ENCODE measurements around the gene GMPPA.

Gene GMPPA

DNA sequence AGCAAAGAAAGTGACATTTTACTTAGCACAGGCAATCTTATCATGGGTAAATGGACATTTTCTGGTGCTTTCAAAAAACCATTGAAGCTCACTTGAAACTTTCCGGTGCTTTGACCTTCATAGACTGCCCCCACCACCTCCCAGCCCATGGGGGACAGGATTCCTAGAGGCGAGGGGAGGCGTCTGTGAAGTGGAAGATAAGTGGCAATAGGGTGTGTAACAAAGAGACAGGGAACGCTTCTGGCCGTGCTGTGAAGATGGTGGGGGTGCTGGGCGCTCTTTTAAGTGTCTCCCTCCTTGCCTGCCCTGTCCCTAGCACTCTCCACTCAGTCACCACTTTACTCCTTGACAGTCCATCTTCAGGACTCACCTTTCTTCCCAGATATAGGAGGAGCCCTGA, 23.4 kb upstream of the GMPPA start:
- no peak overlapping the region for H3K27ac ChIP-seq
- no peak overlapping the region for H2AFZ ChIP-seq
- no peaks in the 10 kb centered on the region for H3K36me3 ChIP-seq (ENCODE audit: control insufficient read depth, insufficient read depth, low read length)
- no peak overlapping the region for H3K4me3 ChIP-seq (ENCODE audit: low read depth, low read length)
- no peak overlapping the region for H3K4me2 ChIP-seq (ENCODE audit: low read length)
- no peaks in the 10 kb centered on the region for H3K4me1 ChIP-seq
- no peak overlapping the region for H3K9ac ChIP-seq
- TF ChIP-seq, protein P1, sequence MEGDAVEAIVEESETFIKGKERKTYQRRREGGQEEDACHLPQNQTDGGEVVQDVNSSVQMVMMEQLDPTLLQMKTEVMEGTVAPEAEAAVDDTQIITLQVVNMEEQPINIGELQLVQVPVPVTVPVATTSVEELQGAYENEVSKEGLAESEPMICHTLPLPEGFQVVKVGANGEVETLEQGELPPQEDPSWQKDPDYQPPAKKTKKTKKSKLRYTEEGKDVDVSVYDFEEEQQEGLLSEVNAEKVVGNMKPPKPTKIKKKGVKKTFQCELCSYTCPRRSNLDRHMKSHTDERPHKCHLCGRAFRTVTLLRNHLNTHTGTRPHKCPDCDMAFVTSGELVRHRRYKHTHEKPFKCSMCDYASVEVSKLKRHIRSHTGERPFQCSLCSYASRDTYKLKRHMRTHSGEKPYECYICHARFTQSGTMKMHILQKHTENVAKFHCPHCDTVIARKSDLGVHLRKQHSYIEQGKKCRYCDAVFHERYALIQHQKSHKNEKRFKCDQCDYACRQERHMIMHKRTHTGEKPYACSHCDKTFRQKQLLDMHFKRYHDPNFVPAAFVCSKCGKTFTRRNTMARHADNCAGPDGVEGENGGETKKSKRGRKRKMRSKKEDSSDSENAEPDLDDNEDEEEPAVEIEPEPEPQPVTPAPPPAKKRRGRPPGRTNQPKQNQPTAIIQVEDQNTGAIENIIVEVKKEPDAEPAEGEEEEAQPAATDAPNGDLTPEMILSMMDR (IDR thresholded peaks at IDR 0.05) = no peak
- H3K27me3 ChIP-seq (ENCODE audit: control insufficient read depth, insufficient read depth, low read length) = no peaks in the 10 kb centered on the region
- no peaks in the 10 kb centered on the region for H3K79me2 ChIP-seq
- H3K9me3 ChIP-seq (ENCODE audit: control insufficient read depth, low read length) = no peaks in the 10 kb centered on the region

- H3K27me3 ChIP-seq (ENCODE audit: control insufficient read depth, insufficient read depth, low read length) = no peaks in the 10 kb centered on the region
- no peaks in the 10 kb centered on the region for H3K79me2 ChIP-seq
- H3K4me1 ChIP-seq = no peaks in the 10 kb centered on the region
- H3K36me3 ChIP-seq (ENCODE audit: control insufficient read depth, insufficient read depth, low read length) = no peaks in the 10 kb centered on the region
- H3K9me3 ChIP-seq (ENCODE audit: control insufficient read depth, low read length) = no peaks in the 10 kb centered on the region
- H2AFZ ChIP-seq = no peak overlapping the region
- H3K9ac ChIP-seq = no peak overlapping the region
- TF ChIP-seq, protein P1 (IDR thresholded peaks at IDR 0.05) = peak; percentile 93
- no peak overlapping the region for H3K4me2 ChIP-seq (ENCODE audit: low read length)
- H3K27ac ChIP-seq = no peak overlapping the region
- no peak overlapping the region for H3K4me3 ChIP-seq (ENCODE audit: low read depth, low read length)
These were observed 22.7 kb upstream of the GMPPA start for GRCh38 chr2:219475697-219476651.

DNA sequence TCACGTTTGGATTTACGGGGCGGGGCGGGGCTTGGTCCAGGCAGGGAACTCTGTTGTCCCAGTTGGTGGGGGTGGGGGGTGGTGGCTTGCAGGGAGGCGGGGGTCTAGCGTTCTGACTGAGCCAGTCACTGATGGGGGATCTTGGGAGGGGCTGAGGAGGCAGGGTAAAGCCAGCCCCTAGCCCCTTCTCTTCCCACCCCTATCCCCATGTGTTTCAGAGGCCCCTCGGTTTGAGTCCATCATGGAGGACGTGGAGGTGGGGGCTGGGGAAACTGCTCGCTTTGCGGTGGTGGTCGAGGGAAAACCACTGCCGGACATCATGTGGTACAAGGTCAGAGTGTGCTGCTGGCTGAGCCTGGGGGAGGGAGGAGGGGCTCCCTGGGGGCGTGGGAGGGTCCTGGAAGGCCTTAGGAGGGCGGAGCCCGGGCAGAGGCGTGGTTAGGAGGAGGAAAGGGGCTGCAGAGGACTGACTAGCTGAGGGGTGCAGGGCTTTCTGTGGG, 22.0 kb upstream of the GMPPA start:
- H3K4me2 ChIP-seq (ENCODE audit: low read length) = no peak overlapping the region
- no peaks in the 10 kb centered on the region for H3K36me3 ChIP-seq (ENCODE audit: control insufficient read depth, insufficient read depth, low read length)
- no peaks in the 10 kb centered on the region for H3K4me1 ChIP-seq
- H3K79me2 ChIP-seq = no peaks in the 10 kb centered on the region
- no peak overlapping the region for H3K9ac ChIP-seq
- no peaks in the 10 kb centered on the region for H3K27me3 ChIP-seq (ENCODE audit: control insufficient read depth, insufficient read depth, low read length)
- H3K4me3 ChIP-seq (ENCODE audit: low read depth, low read length) = no peak overlapping the region
- no peaks in the 10 kb centered on the region for H3K9me3 ChIP-seq (ENCODE audit: control insufficient read depth, low read length)
- H3K27ac ChIP-seq = no peak overlapping the region
- H2AFZ ChIP-seq = no peak overlapping the region
- TF ChIP-seq, protein P1 (IDR thresholded peaks at IDR 0.05) = no peak

- no peaks in the 10 kb centered on the region for H3K36me3 ChIP-seq (ENCODE audit: control insufficient read depth, insufficient read depth, low read length)
These were observed 21.5 kb upstream of the GMPPA start for GRCh38 chr2:219477179-219477578.

More at GRCh38 chr2:219477179-219477578, 21.5 kb upstream of the GMPPA start:
- Histone ChIP-seq H3K9me3 (ENCODE audit: control insufficient read depth, low read length) (no peaks in the 10 kb centered on the region), H3K4me2 (ENCODE audit: low read length) (no peak overlapping the region), H3K9ac (no peak overlapping the region), H3K27ac (no peak overlapping the region), H3K4me3 (ENCODE audit: low read depth, low read length) (no peak overlapping the region), H3K79me2 (no peaks in the 10 kb centered on the region), H3K27me3 (ENCODE audit: control insufficient read depth, insufficient read depth, low read length) (no peaks in the 10 kb centered on the region), H2AFZ (no peak overlapping the region), H3K4me1 (no peaks in the 10 kb centered on the region)
- TF ChIP-seq, protein P1 (IDR thresholded peaks at IDR 0.05) = no peak
